Ishikawa (cell line): Measurements from ENCODE around the gene CD300C.

ENCODE experiments used
- CEBPB ChIP-seq: IDR thresholded peaks from 2 replicates; pipeline ENCODE4 v1.6.1; 2012
- CREB1 ChIP-seq: IDR thresholded peaks from 2 replicates; pipeline ENCODE4 v1.6.1; 2012; ENCODE audit warnings: low read depth
- EGR1 ChIP-seq: IDR thresholded peaks from 2 replicates; pipeline ENCODE4 v1.6.1; 2012
- EP300 ChIP-seq: IDR thresholded peaks from 2 replicates; pipeline ENCODE4 v1.6.1; 2012; ENCODE audit warnings: borderline replicate concordance
- FOXM1 ChIP-seq: IDR thresholded peaks from 2 replicates; pipeline ENCODE4 v1.6.1; 2012; ENCODE audit warnings: low read depth, borderline replicate concordance
- MAX ChIP-seq: IDR thresholded peaks from 2 replicates; pipeline ENCODE4 v1.6.1; 2012
- NFIC ChIP-seq: IDR thresholded peaks from 2 replicates; pipeline ENCODE4 v1.6.1; 2012
- RAD21 ChIP-seq: IDR thresholded peaks from 2 replicates; pipeline ENCODE4 v1.6.1; 2012; ENCODE audit warnings: low read depth
- REST ChIP-seq: IDR thresholded peaks from 2 replicates; pipeline ENCODE4 v1.6.1; 2012; ENCODE audit warnings: low read depth, mild to moderate bottlenecking
- TAF1 ChIP-seq: IDR thresholded peaks from 2 replicates; pipeline ENCODE4 v1.6.1; 2012; ENCODE audit warnings: low read depth, mild to moderate bottlenecking
- TCF12 ChIP-seq: IDR thresholded peaks from 2 replicates; pipeline ENCODE4 v1.6.1; 2012; ENCODE audit warnings: low read depth
- TEAD4 ChIP-seq: IDR thresholded peaks from 2 replicates; pipeline ENCODE4 v1.6.1; 2012
- USF1 ChIP-seq: IDR thresholded peaks from 2 replicates; pipeline ENCODE4 v1.6.1; 2012
- YY1 ChIP-seq: IDR thresholded peaks from 2 replicates; pipeline ENCODE4 v1.6.1; 2012; ENCODE audit warnings: low read depth
- ZBTB7A ChIP-seq: IDR thresholded peaks from 2 replicates; pipeline ENCODE4 v1.6.1; 2012; ENCODE audit warnings: low read depth

Gene CD300C

GRCh38 chr17:74563358-74563757 is 17.4 kb upstream of the CD300C start:
- no peak for TF ChIP-seq CREB1
- no peak for TF ChIP-seq TAF1
- TF ChIP-seq MAX = no peak
- TF ChIP-seq TCF12 = no peak
- TF ChIP-seq EGR1 = no peak

- TF ChIP-seq FOXM1 (no peak), NFIC (no peak), YY1 (no peak), CREB1 (no peak), RAD21 (no peak), EP300 (no peak), USF1 (no peak), ZBTB7A (no peak), TAF1 (no peak), TCF12 (no peak), REST (no peak), EGR1 (no peak), MAX (no peak), TEAD4 (no peak), CEBPB (no peak)
Measured at GRCh38 chr17:74561586-74561985, 15.7 kb upstream of the CD300C start.

GRCh38 chr17:74558882-74559519 is 13.1 kb upstream of the CD300C start:
- TF ChIP-seq YY1 = no peak
- no peak for TF ChIP-seq MAX
- no peak for TF ChIP-seq REST
- no peak for TF ChIP-seq RAD21
- TF ChIP-seq TAF1 = no peak
- TF ChIP-seq EGR1 = no peak
- no peak for TF ChIP-seq ZBTB7A
- TF ChIP-seq TCF12 = no peak
- no peak for TF ChIP-seq USF1
- TF ChIP-seq NFIC = no peak
- no peak for TF ChIP-seq EP300
- TF ChIP-seq CEBPB = no peak
- TF ChIP-seq TEAD4 = no peak
- TF ChIP-seq CREB1 = no peak
- TF ChIP-seq FOXM1 = no peak

GRCh38 chr17:74555427-74555940 is 9.6 kb upstream of the CD300C start:
- no peak for TF ChIP-seq EP300
- no peak for TF ChIP-seq RAD21
- TF ChIP-seq TCF12 = no peak
- no peak for TF ChIP-seq YY1
- TF ChIP-seq FOXM1 = no peak
- no peak for TF ChIP-seq EGR1
- no peak for TF ChIP-seq TEAD4
- no peak for TF ChIP-seq ZBTB7A
- no peak for TF ChIP-seq MAX
- TF ChIP-seq CREB1 = no peak
- no peak for TF ChIP-seq CEBPB
- no peak for TF ChIP-seq NFIC
- no peak for TF ChIP-seq TAF1
- no peak for TF ChIP-seq USF1
- TF ChIP-seq REST = no peak
